ENCODE results near the gene NXPH3.
A peak's percentile ranks its signal among the peaks of the same experiment; 100 is the strongest.
"Not testable (repeated sequence)": the region's sequence is repeated elsewhere in the genome, so short reads cannot be mapped to it uniquely, and the experiment has no call there.

NXPH3 gene

GRCh38 chr17:49575679-49576087 is at the start of gene NXPH3:
Gene NXPH3 (plus strand): TSS chr17:49575871. CDS start chr17:49576220, 349 bp downstream.
- DNase-seq (ENCODE audit: low read depth): no peak

- DNase-seq (ENCODE audit: low read depth): no peak
These were observed 47.6 kb upstream of the NXPH3 start for GRCh38 chr17:49527927-49528651.

- DNase-seq (ENCODE audit: low read depth): no peak
These were observed 46.7 kb upstream of the NXPH3 start for GRCh38 chr17:49528966-49529365.

- no peak for DNase-seq (ENCODE audit: low read depth)
These were observed 45.6 kb upstream of the NXPH3 start for GRCh38 chr17:49530118-49530517.

- no peak for DNase-seq (ENCODE audit: low read depth)
These were observed 31.8 kb upstream of the NXPH3 start for GRCh38 chr17:49543860-49544259.

- no peak for DNase-seq (ENCODE audit: low read depth)
These were observed 30.5 kb upstream of the NXPH3 start for GRCh38 chr17:49545007-49545660.

GRCh38 chr17:49545806-49546545 is 29.7 kb upstream of the NXPH3 start:
- DNase-seq (ENCODE audit: low read depth): no peak

GRCh38 chr17:49546546-49547535 is 28.8 kb upstream of the NXPH3 start:
- no peak for DNase-seq (ENCODE audit: low read depth)

- DNase-seq (ENCODE audit: low read depth): no peak
These were observed 28.1 kb upstream of the NXPH3 start for GRCh38 chr17:49547566-49547965.

GRCh38 chr17:49548051-49548505 is 27.6 kb upstream of the NXPH3 start:
- DNase-seq (ENCODE audit: low read depth): no peak

- DNase-seq (ENCODE audit: low read depth): peak; percentile 32
These were observed 27.0 kb upstream of the NXPH3 start for GRCh38 chr17:49548506-49549310.

- no peak for DNase-seq (ENCODE audit: low read depth)
These were observed 26.4 kb upstream of the NXPH3 start for GRCh38 chr17:49549311-49549605.

GRCh38 chr17:49549691-49550678 is 25.7 kb upstream of the NXPH3 start:
- no peak for DNase-seq (ENCODE audit: low read depth)

- DNase-seq (ENCODE audit: low read depth): not testable (repeated sequence)
These were observed 24.9 kb upstream of the NXPH3 start for GRCh38 chr17:49550764-49551163.

- DNase-seq (ENCODE audit: low read depth): no peak
These were observed 24.2 kb upstream of the NXPH3 start for GRCh38 chr17:49551221-49552069.

- no peak for DNase-seq (ENCODE audit: low read depth)
These were observed 23.5 kb upstream of the NXPH3 start for GRCh38 chr17:49552070-49552751.

- DNase-seq (ENCODE audit: low read depth): no peak
These were observed 21.9 kb upstream of the NXPH3 start for GRCh38 chr17:49553676-49554335.

Data from amniotic epithelial cell (primary cell).